ENCODE measurements around the gene PSMD11. TPM values are rescaled to one million over a fixed set of nuclear protein-coding genes. Genes with fewer than 3 reads are reported as not detected.

The PSMD11 gene
- total and polyA plus RNA-seq, 2 of the 8 experiments (the other 6 are each of a cell fraction or from before 2014, with no cell fraction given): 68.4 to 171 TPM

DNA sequence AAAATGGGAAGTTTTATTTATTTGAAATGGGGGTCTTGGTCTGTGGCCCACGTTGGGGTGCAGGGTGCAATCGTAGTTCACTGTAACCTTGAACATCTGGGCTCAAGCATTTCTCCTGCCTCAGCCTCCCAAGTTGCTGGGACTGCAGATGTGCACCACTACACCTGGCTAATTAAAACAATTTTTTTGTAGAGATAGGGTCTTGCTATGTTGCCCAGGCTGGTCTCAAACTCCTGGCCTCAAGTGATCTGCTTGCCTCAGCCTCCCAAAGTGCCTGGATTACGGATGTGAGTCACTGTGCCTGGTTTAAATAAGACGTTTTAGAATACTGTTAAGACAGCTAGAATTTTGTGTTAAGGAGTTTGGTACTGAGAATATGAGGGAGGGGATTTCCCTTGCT, 15.7 kb downstream of the PSMD11 start:
- H4K20me1 ChIP-seq (replicated peaks in 1 of 2; ENCODE audit: control insufficient read depth in 1 of 2, insufficient read depth in 2 of 2, low read length in 2 of 2): peaks cover 0 to 15% of the 10 kb centered on the region in 2 experiments
- TF ChIP-seq RNF2 (IDR thresholded peaks at IDR 0.05; ENCODE audit: borderline replicate concordance, low read depth, low read length, missing control alignments, poor library complexity, severe bottlenecking) (no peak), CBX5 (IDR thresholded peaks at IDR 0.05; ENCODE audit: low read depth, low read length) (no peak), BACH1 (IDR thresholded peaks at IDR 0.05; ENCODE audit: low read length) (no peak), TAF1 (IDR thresholded peaks at IDR 0.05; ENCODE audit: low read depth, low read length) (no peak), TBP (IDR thresholded peaks at IDR 0.05; ENCODE audit: low read depth, low read length) (no peak), EP300 (IDR thresholded peaks at IDR 0.05; ENCODE audit: borderline replicate concordance in 1 of 2, low read depth in 2 of 2, low read length in 2 of 2) (no peak), SIX5 (IDR thresholded peaks at IDR 0.05; ENCODE audit: low read depth, low read length) (no peak), SAP30 (IDR thresholded peaks at IDR 0.05; ENCODE audit: insufficient read depth, insufficient replicate concordance, low read length) (no peak), CBX8 (IDR thresholded peaks at IDR 0.05; ENCODE audit: borderline replicate concordance, low read depth, low read length) (no peak), SP2 (IDR thresholded peaks at IDR 0.05; ENCODE audit: low read length) (no peak), PHF8 (conservative IDR thresholded peaks at IDR 0.05; ENCODE audit: low read depth, low read length) (no peak), CTBP2 (IDR thresholded peaks at IDR 0.05; ENCODE audit: borderline replicate concordance, insufficient read depth, insufficient read length, low read length) (no peak)
- TF ChIP-seq, protein P1, sequence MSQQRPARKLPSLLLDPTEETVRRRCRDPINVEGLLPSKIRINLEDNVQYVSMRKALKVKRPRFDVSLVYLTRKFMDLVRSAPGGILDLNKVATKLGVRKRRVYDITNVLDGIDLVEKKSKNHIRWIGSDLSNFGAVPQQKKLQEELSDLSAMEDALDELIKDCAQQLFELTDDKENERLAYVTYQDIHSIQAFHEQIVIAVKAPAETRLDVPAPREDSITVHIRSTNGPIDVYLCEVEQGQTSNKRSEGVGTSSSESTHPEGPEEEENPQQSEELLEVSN (IDR thresholded peaks at IDR 0.05): no peak

More for the DNA sequence above, 15.7 kb downstream of the PSMD11 start:
- H4K5ac ChIP-seq (ENCODE audit: insufficient read length, low read depth, low read length): no peak overlapping the region
- H2BK5ac ChIP-seq (ENCODE audit: low read depth, low read length): no peak overlapping the region
- H3K4ac ChIP-seq (replicated peaks; ENCODE audit: insufficient read length, low read depth, low read length): no peak overlapping the region
- ChIA-PET CTCF (ENCODE audit: partially characterized antibody) (interaction anchor here (1.0 to 3.3 kb wide), 2 partner anchors 11 to 12 kb away, joined by 5 to 25 read pairs; no protein-coding TSS in a partner anchor), POLR2A (ENCODE audit: partially characterized antibody) (interaction anchor here (1.4 to 2.2 kb wide), 2 partner anchors 11 to 16 kb away, joined by 3 to 10 read pairs; partner anchors contain the start of gene PSMD11)
- no peaks in the 10 kb centered on the region for H3K27me3 ChIP-seq (replicated peaks in 1 of 4; ENCODE audit: control insufficient read depth in 3 of 4, extremely low read depth in 1 of 4, insufficient read depth in 3 of 4, low read length in 3 of 4)
- 92% methylated on average over 4 of the region's 4 CpGs; no CpG with 5 or more reads in 1 of the 2 experiments for WGBS, 2 experiments (ENCODE audit: extremely low coverage in 1 of 2, insufficient coverage in 1 of 2, insufficient read length in 1 of 2, insufficient replicate concordance in 2 of 2, low coverage in 1 of 2, low lambda C conversion rate in 2 of 2, missing lambda C conversion rate in 1 of 2)
- peaks cover 15 to 61% (median 47%) of the 10 kb centered on the region in 4 experiments for H3K36me3 ChIP-seq (ENCODE audit: control insufficient read depth in 2 of 4, insufficient read depth in 4 of 4, low read length in 3 of 4)
- H3K4me3 ChIP-seq (ENCODE audit: extremely low read depth in 1 of 4, insufficient read depth in 2 of 4, low read depth in 3 of 4, low read length in 4 of 4): no peak overlapping the region
- H3K9ac ChIP-seq (replicated peaks in 1 of 4; ENCODE audit: extremely low read depth in 1 of 4, low read depth in 3 of 4, low read length in 3 of 4): no peak overlapping the region
- no peak overlapping the region for H2BK15ac ChIP-seq (ENCODE audit: low read length)
- no peak overlapping the region for H3K18ac ChIP-seq (ENCODE audit: extremely low read depth, low read length)
- no peak for DNase-seq (ENCODE audit: low read depth in 1 of 2, low spot score in 2 of 2)
- H3K23ac ChIP-seq (ENCODE audit: insufficient read length): no peak overlapping the region
- H3K79me1 ChIP-seq (ENCODE audit: low read depth, low read length): 0 out of 2 replicates have a peak, but pooled peaks cover 3% of the 10 kb centered on the region
- no peaks in the 10 kb centered on the region for H3K23me2 ChIP-seq (ENCODE audit: low read depth, low read length)
- H2AFZ ChIP-seq (ENCODE audit: low read length): no peak overlapping the region
- H4K8ac ChIP-seq (ENCODE audit: extremely low read depth, insufficient read depth, low read length): no peak overlapping the region
- H2BK20ac ChIP-seq (ENCODE audit: low read length): no peak overlapping the region
- H3K79me2 ChIP-seq (ENCODE audit: control insufficient read depth in 1 of 2, insufficient read depth in 2 of 2, low read length in 2 of 2): peaks cover 0 to 42% of the 10 kb centered on the region in 2 experiments; a peak in 2 of 4 replicates
- H2BK12ac ChIP-seq (ENCODE audit: low read depth, low read length): no peak overlapping the region
- H3K9me3 ChIP-seq (ENCODE audit: insufficient read depth in 2 of 2, low read depth in 1 of 2, low read length in 1 of 2): no peaks in the 10 kb centered on the region
- no peak overlapping the region for H2AK5ac ChIP-seq (ENCODE audit: low read depth, low read length)
- H3K4me1 ChIP-seq (replicated peaks in 1 of 4; ENCODE audit: control insufficient read depth in 3 of 4, insufficient read depth in 4 of 4, low read length in 3 of 4): no peaks in the 10 kb centered on the region
- no peak overlapping the region for H3K4me2 ChIP-seq (ENCODE audit: insufficient read depth in 1 of 2, low read depth in 2 of 2, low read length in 2 of 2)
- no peak overlapping the region for H3K14ac ChIP-seq (ENCODE audit: insufficient read length)
- H3K56ac ChIP-seq (replicated peaks; ENCODE audit: insufficient read length, low read depth, low read length): no peak overlapping the region
- no peak overlapping the region for H2BK120ac ChIP-seq (replicated peaks; ENCODE audit: low read depth, low read length)
- H4K91ac ChIP-seq (replicated peaks; ENCODE audit: insufficient read length, low read length): no peak overlapping the region
- FAIRE-seq: no peak
- H3K27ac ChIP-seq (ENCODE audit: low read depth, low read length): no peak overlapping the region
